Esophagus muscularis mucosa (tissue), 4 donors: Measurements from ENCODE around the gene ZBTB1. TPM values are rescaled to one million over a fixed set of nuclear protein-coding genes. Genes with fewer than 3 reads are reported as not detected.

Experiments
- DNase-seq: peaks from one replicate; pipeline ENCODE4 v3.0.0-alpha.2; 2017; ENCODE audit errors: extremely low spot score
- H3K27ac ChIP-seq, 4 donors: fragments of 200-600 bp; sonication (generic); replicated peaks in 1 of 4; 1 replicate in 3 of 4; 2 replicates in 1 of 4; pipeline ENCODE4 v1.5.1; 2016 to 2019; ENCODE audit warnings: mild to moderate bottlenecking in 1 of 4
- H3K27me3 ChIP-seq, 4 donors: fragments of 200-600 bp; sonication (generic); one replicate each; pipeline versions ENCODE4 v1.5.1 to v1.6.0; 2016 to 2019
- H3K36me3 ChIP-seq, 4 donors: fragments of 200-600 bp; sonication (generic); one replicate each; pipeline ENCODE4 v1.5.1; 2016 to 2019
- H3K4me1 ChIP-seq, 4 donors: fragments of 200-600 bp; sonication (generic); one replicate each; pipeline ENCODE4 v1.5.1; 2016 to 2019
- H3K4me3 ChIP-seq, 4 donors: fragments of 200-600 bp; sonication (generic); 1 replicate in 2 of 4; 2 replicates in 2 of 4; pipeline ENCODE4 v1.5.1; 2016 to 2019; ENCODE audit warnings: mild to moderate bottlenecking in 4 of 4, moderate library complexity in 1 of 4
- H3K9me3 ChIP-seq, 4 donors: fragments of 200-600 bp; sonication (generic); 1 replicate in 3 of 4; 2 replicates in 1 of 4; pipeline ENCODE4 v1.5.1; 2016 to 2019
- EP300 ChIP-seq: sonication (generic); formaldehyde crosslinking; IDR thresholded peaks from one replicate; pipeline ENCODE4 v1.6.1; 2017; ENCODE audit warnings: antibody characterized with exemption
- POLR2A ChIP-seq: fragments of 450-650 bp; IDR thresholded peaks from one replicate; pipeline ENCODE4 v1.6.1; 2017; ENCODE audit warnings: antibody characterized with exemption, moderate library complexity, mild to moderate bottlenecking, low read depth
- POLR2AphosphoS5 ChIP-seq, 2 donors: sonication (generic); formaldehyde crosslinking; IDR thresholded peaks; one replicate each; pipeline ENCODE4 v1.6.1; 2017; ENCODE audit warnings: antibody characterized with exemption in 2 of 2
- WGBS: methylation state at CpG from one replicate; pipeline ENCODE4 v1.1.5; 2018; 5-methylcytosine and 5-hydroxymethylcytosine counted together
- intact Hi-C: fragments of 100-400 bp; cut with DNase I; formaldehyde crosslinking; loops from one replicate; pipeline ENCODE4 v1.15.1; 2023
- total RNA-seq, 4 donors: library from RNA; depleted of rRNA; stranded (reverse); fragments of >200 nt; gene quantifications; one replicate each; pipeline versions ENCODE4 v1.1.0 to v1.2.1, GENCODE V29; 2016
- TF ChIP-seq, protein P1 (sequence below), 3 experiments: fragments of 200-600 bp in 2 of 3; fragments of 450-650 bp in 1 of 3; sonication (generic) in 2 of 3; IDR thresholded peaks; one replicate each; pipeline ENCODE4 v1.5.1; 2017 to 2019; ENCODE audit warnings: antibody characterized with exemption in 3 of 3, mild to moderate bottlenecking in 2 of 3, moderate library complexity in 1 of 3

The ZBTB1 gene
- total RNA-seq, 4 donors from 2014 or later, result 31.4 to 41.9 (median 35.3) TPM

- Histone ChIP-seq H3K36me3 (peaks cover 0 to 5% (median 3%) of the 10 kb centered on the region in 4 donors), H3K27me3 (no peaks in the 10 kb centered on the region), H3K9me3 (no peaks in the 10 kb centered on the region), H3K4me1 (peaks cover 5 to 18% (median 15%) of the 10 kb centered on the region in 4 donors), H3K27ac (no peak overlapping the region), H3K4me3 (no peak overlapping the region)
- TF ChIP-seq, protein P1, sequence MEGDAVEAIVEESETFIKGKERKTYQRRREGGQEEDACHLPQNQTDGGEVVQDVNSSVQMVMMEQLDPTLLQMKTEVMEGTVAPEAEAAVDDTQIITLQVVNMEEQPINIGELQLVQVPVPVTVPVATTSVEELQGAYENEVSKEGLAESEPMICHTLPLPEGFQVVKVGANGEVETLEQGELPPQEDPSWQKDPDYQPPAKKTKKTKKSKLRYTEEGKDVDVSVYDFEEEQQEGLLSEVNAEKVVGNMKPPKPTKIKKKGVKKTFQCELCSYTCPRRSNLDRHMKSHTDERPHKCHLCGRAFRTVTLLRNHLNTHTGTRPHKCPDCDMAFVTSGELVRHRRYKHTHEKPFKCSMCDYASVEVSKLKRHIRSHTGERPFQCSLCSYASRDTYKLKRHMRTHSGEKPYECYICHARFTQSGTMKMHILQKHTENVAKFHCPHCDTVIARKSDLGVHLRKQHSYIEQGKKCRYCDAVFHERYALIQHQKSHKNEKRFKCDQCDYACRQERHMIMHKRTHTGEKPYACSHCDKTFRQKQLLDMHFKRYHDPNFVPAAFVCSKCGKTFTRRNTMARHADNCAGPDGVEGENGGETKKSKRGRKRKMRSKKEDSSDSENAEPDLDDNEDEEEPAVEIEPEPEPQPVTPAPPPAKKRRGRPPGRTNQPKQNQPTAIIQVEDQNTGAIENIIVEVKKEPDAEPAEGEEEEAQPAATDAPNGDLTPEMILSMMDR (IDR thresholded peaks at IDR 0.05), result no peak
- no peak for TF ChIP-seq POLR2A
- TF ChIP-seq EP300, result no peak
- TF ChIP-seq POLR2AphosphoS5 (IDR thresholded peaks at IDR 0.05), result no peak
- intact Hi-C loops, result no loop called here
- no peak for DNase-seq
- 95% methylated on average over 6 of the region's 6 CpGs for WGBS
These were observed 40.7 kb upstream of the ZBTB1 start for GRCh38 chr14:64463873-64464272.

DNA sequence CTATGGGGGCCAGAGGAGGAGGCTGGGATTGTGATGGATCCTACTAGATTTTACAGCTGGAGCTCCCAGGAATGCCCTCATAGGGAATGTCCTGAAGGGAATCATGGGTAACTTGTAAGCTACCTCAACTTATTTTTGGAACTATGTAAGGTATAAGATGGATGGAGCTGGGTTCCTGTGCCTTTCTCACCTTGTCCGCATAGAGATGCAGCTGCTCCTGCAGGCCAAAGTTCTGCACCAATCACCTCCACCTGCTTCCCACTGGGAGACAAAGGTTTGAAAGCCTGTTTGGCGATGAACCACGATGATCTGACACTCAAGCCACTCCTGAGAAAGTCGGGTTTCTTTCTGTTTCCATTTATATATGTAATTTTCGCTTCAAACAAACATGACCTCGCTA is 39.9 kb upstream of the ZBTB1 start:
- no peaks in the 10 kb centered on the region for H3K27me3 ChIP-seq
- no peaks in the 10 kb centered on the region for H3K9me3 ChIP-seq
- intact Hi-C loops, result no loop called here
- H3K4me3 ChIP-seq, result peak overlapping the region; percentile 65 to 86 (median 80)
- DNase-seq, result no peak
- TF ChIP-seq, protein P1 (IDR thresholded peaks at IDR 0.05), result no peak
- TF ChIP-seq POLR2AphosphoS5 (IDR thresholded peaks at IDR 0.05) (no peak), EP300 (no peak), POLR2A (no peak)
- peak overlapping the region; percentile 74 to 83 (median 78) for H3K27ac ChIP-seq
- peaks cover 0 to 3% (median 1%) of the 10 kb centered on the region in 4 donors for H3K36me3 ChIP-seq
- H3K4me1 ChIP-seq, result peaks cover 5 to 18% (median 15%) of the 10 kb centered on the region in 4 donors
- WGBS, result 9% methylated on average over 6 of the region's 6 CpGs

DNA sequence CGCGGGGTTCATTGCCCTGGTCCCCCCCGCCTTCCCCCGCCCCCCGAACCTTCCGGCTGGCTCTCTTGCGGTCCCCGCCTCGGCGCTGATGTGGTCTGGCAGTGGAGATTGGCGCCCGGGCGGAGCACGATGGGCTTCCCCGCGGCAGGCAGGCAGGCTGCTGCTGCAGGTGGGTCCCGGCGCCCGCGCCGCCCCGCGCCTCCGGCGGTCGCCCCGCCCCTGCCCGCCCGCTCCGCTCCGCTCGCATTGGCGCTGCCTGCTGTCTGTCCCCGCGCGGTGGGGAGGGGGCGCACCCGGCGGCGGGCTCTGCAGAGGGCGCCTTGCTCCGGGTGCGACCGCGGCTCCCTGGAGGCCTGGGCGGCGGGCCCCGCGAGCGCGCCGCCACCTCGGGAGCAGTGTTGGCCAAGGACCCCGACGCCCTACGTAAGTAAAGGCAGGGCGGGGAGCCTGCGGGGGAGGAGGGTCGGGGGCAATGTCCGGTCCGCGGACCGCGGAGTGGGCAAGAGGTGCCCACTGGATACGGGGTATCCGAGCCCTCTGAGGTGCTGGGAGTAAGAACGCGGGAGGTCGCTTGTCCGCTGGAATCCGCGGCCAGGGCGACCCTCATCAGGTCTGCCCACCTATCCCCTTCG is 39.3 kb upstream of the ZBTB1 start, which contains the start of gene AKAP5:
AKAP5 (plus strand) TSS at position 309 of the 632 bp plus-strand sequence. CDS start 2,896 bp downstream, outside the sequence.
- no peak for DNase-seq
- peak within 1 kb of the TSS; percentile 74 to 83 (median 78) for H3K27ac ChIP-seq
- TF ChIP-seq EP300, result no peak
- TF ChIP-seq, protein P1 (IDR thresholded peaks at IDR 0.05), result peak in 1 of 3 experiments; percentile 12
- no peak for TF ChIP-seq POLR2A
- TF ChIP-seq POLR2AphosphoS5 (IDR thresholded peaks at IDR 0.05), result no peak
- H3K4me3 ChIP-seq, result peak within 1 kb of the TSS; percentile 65 to 86 (median 80)
- no peaks in the 10 kb centered on the region for H3K27me3 ChIP-seq
- H3K36me3 ChIP-seq, result peaks cover 0 to 3% (median 0%) of the 10 kb centered on the region in 4 donors
- intact Hi-C loops, result no loop called here
- 0% methylated on average over 29 of the region's 74 CpGs for WGBS
- H3K4me1 ChIP-seq, result peaks cover 5 to 18% (median 15%) of the 10 kb centered on the region in 4 donors
- no peaks in the 10 kb centered on the region for H3K9me3 ChIP-seq

DNA sequence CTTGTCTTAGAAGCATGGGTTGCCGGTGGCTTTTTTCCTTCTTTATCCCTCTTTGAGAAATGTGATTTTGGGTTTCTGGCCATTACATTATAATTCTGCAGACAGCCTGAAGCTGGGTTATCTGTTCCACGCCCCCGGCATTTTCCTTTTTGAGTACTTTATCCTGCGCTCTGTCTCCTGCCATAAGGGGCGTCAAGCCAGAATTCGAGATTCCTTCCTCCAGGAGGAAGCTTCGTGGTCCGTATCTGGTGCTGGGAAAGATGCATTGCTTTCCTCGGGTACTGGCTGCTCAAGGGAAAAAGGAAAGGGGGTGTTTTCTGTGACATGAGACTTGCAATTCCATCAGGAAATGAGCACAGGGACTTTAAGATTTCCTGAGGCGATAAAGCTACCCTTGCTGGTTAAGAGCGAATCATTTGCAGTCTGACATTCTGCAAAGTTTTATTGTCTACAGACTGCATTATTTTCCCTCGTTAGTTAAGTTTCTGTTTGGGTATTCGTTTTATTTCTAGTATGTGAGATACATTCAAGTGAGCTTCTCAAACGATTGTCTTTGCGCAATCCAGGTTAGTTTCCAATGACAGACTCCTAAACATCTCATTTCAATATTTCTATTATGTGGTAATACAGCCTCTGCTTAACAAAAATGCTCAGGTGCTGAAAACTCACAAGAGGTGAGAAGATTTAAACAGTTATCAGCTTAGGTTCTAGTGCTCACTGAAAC is 38.6 kb upstream of the ZBTB1 start:
- H3K9me3 ChIP-seq, result no peaks in the 10 kb centered on the region
- no peak for DNase-seq
- WGBS, result 5% methylated on average over 15 of the region's 15 CpGs
- no peak for TF ChIP-seq EP300
- TF ChIP-seq, protein P1 (IDR thresholded peaks at IDR 0.05), result peak; percentile 18 to 42 (median 32)
- H3K27ac ChIP-seq, result peak overlapping the region; percentile 74 to 83 (median 78)
- H3K27me3 ChIP-seq, result no peaks in the 10 kb centered on the region
- peaks cover 0 to 3% (median 0%) of the 10 kb centered on the region in 4 donors for H3K36me3 ChIP-seq
- peak overlapping the region; percentile 65 to 86 (median 80) for H3K4me3 ChIP-seq
- peaks cover 5 to 18% (median 15%) of the 10 kb centered on the region in 4 donors for H3K4me1 ChIP-seq
- intact Hi-C loops, result no loop called here
